CD8-positive, alpha-beta memory T cell (primary cell): ENCODE data around the gene ALPK3. TPM values are rescaled to one million over a fixed set of nuclear protein-coding genes. Genes with fewer than 3 reads are reported as not detected.

Source experiments
- CTCF ChIA-PET: fragments of 350-600 bp; sonication (Branson Sonifier 250); formaldehyde crosslinking; loops from one replicate; lab custom pipeline; 2021; ENCODE audit warnings: antibody characterized with exemption; lab: Charles Lee
- POLR2A ChIA-PET: fragments of 350-600 bp; sonication (Branson Sonifier 250); formaldehyde crosslinking; loops from one replicate; lab custom pipeline; 2021; ENCODE audit warnings: antibody characterized with exemption; lab: Charles Lee
- DNase-seq, 5 donors: peaks; one replicate each; pipeline versions ENCODE4 v3.0.0 to v3.0.0-alpha.2; 2020 to 2022; ENCODE audit warnings: mixed read lengths in 1 of 5
- H3K27ac ChIP-seq: one replicate; pipeline ENCODE4 v1.7.0; 2013; ENCODE audit warnings: low read depth, mild to moderate bottlenecking, low read length, moderate library complexity
- H3K27me3 ChIP-seq: 2 replicates; pipeline ENCODE4 v1.7.0; 2013; ENCODE audit warnings: low read length, mild to moderate bottlenecking; ENCODE audit not compliant: insufficient read depth, poor library complexity, severe bottlenecking
- H3K36me3 ChIP-seq: 2 replicates; pipeline ENCODE4 v1.7.0; 2013; ENCODE audit warnings: mild to moderate bottlenecking, low read length, moderate library complexity; ENCODE audit not compliant: insufficient read depth
- H3K4me1 ChIP-seq: 2 replicates; pipeline ENCODE4 v1.7.0; 2013; ENCODE audit warnings: mild to moderate bottlenecking, low read length, moderate library complexity; ENCODE audit not compliant: insufficient read depth
- H3K4me3 ChIP-seq: 2 replicates; pipeline ENCODE4 v1.7.0; 2013; ENCODE audit warnings: mild to moderate bottlenecking, low read length
- H3K9me3 ChIP-seq: 2 replicates; pipeline ENCODE4 v1.7.0; 2013; ENCODE audit warnings: mild to moderate bottlenecking, low read length
- H3K27ac Mint-ChIP-seq, 8 donors: one replicate each; pipeline ENCODE4 v1.8.0; 2020 to 2021; ENCODE audit warnings: mixed read lengths in 8 of 8, mild to moderate bottlenecking in 6 of 8, inconsistent platforms in 3 of 8, moderate library complexity in 3 of 8
- H3K27me3 Mint-ChIP-seq, 2 donors: one replicate each; pipeline ENCODE4 v1.8.0; 2020 to 2021; ENCODE audit warnings: mixed read lengths in 2 of 2, mild to moderate bottlenecking in 1 of 2, moderate library complexity in 1 of 2
- H3K36me3 Mint-ChIP-seq, 3 donors: one replicate each; pipeline ENCODE4 v1.8.0; 2020 to 2021; ENCODE audit warnings: mixed read lengths in 3 of 3, inconsistent platforms in 1 of 3, mild to moderate bottlenecking in 1 of 3
- H3K4me1 Mint-ChIP-seq, 3 donors: one replicate each; pipeline ENCODE4 v1.8.0; 2020 to 2021; ENCODE audit warnings: mixed read lengths in 3 of 3, inconsistent platforms in 1 of 3, mild to moderate bottlenecking in 1 of 3
- H3K4me3 Mint-ChIP-seq, 7 donors: one replicate each; pipeline ENCODE4 v1.8.0; 2020 to 2021; ENCODE audit warnings: mixed read lengths in 7 of 7, mild to moderate bottlenecking in 6 of 7, moderate library complexity in 4 of 7, inconsistent platforms in 2 of 7
- H3K9me3 Mint-ChIP-seq, 5 donors: one replicate each; pipeline ENCODE4 v1.8.0; 2020 to 2022; ENCODE audit warnings: mixed read lengths in 5 of 5, mild to moderate bottlenecking in 3 of 5, moderate library complexity in 2 of 5, inconsistent platforms in 1 of 5
- polyA plus RNA-seq: library from polyadenylated mRNA; unstranded; fragments of 300-500 nt; fragmentation: Illumina TruSeq; gene quantifications from one replicate; pipeline ENCODE4 v1.2.3, GENCODE V29; 2021
- total RNA-seq, 2 experiments: library from RNA; stranded (reverse); gene quantifications; one replicate each; pipeline ENCODE4 v1.2.3, GENCODE V29; 2021

ALPK3 gene
- total and polyA plus RNA-seq, 3 experiments from 2014 or later = 0.03 to 0.18 (median 0.07) TPM

- Histone ChIP-seq H3K36me3 (no peaks in the 10 kb centered on the region), H3K9me3 (no peaks in the 10 kb centered on the region), H3K4me3 (no peak overlapping the region), H3K27ac (no peak overlapping the region), H3K4me1 (no peaks in the 10 kb centered on the region), H3K27me3 (no peaks in the 10 kb centered on the region)
- ChIA-PET CTCF (interaction anchor here (1.5 kb wide), 1 partner anchor 16 kb away, joined by 4 read pairs; no protein-coding TSS in a partner anchor), POLR2A (no interaction called here)
- Mint-ChIP-seq H3K27ac (no peak overlapping the region), H3K36me3 (peaks cover 0 to 18% (median 6%) of the 10 kb centered on the region in 3 donors), H3K4me1 (no peaks in the 10 kb centered on the region), H3K27me3 (peaks cover 5 to 8% of the 10 kb centered on the region in 2 donors), H3K4me3 (no peak overlapping the region), H3K9me3 (peaks cover 6 to 15% (median 14%) of the 10 kb centered on the region in 5 donors)
- DNase-seq = no peak
Measured at GRCh38 chr15:84846269-84846668, 29.1 kb downstream of the ALPK3 start.

GRCh38 chr15:84847382-84847781, 30.2 kb downstream of the ALPK3 start:
- no peaks in the 10 kb centered on the region for H3K4me1 Mint-ChIP-seq
- Histone ChIP-seq H3K27ac (no peak overlapping the region), H3K9me3 (no peaks in the 10 kb centered on the region), H3K4me3 (no peak overlapping the region), H3K36me3 (no peaks in the 10 kb centered on the region), H3K27me3 (no peaks in the 10 kb centered on the region), H3K4me1 (no peaks in the 10 kb centered on the region)
- no peak overlapping the region for H3K4me3 Mint-ChIP-seq
- ChIA-PET POLR2A (no interaction called here), CTCF (no interaction called here)
- DNase-seq = no peak
- H3K9me3 Mint-ChIP-seq = peaks cover 6 to 15% (median 14%) of the 10 kb centered on the region in 5 donors
- no peak overlapping the region for H3K27ac Mint-ChIP-seq
- H3K27me3 Mint-ChIP-seq = peaks cover under 1 to 4% of the 10 kb centered on the region in 2 donors
- peaks cover 0 to 18% (median 6%) of the 10 kb centered on the region in 3 donors for H3K36me3 Mint-ChIP-seq

- no peaks in the 10 kb centered on the region for H3K27me3 ChIP-seq
- Mint-ChIP-seq H3K9me3 (peaks cover 1 to 6% (median 3%) of the 10 kb centered on the region in 5 donors), H3K27me3 (no peaks in the 10 kb centered on the region), H3K4me1 (no peaks in the 10 kb centered on the region), H3K27ac (no peak overlapping the region), H3K36me3 (peaks cover 0 to 8% (median 5%) of the 10 kb centered on the region in 3 donors), H3K4me3 (no peak overlapping the region)
- POLR2A ChIA-PET = no interaction called here
- no peaks in the 10 kb centered on the region for H3K9me3 ChIP-seq
- no peak overlapping the region for H3K27ac ChIP-seq
- no peaks in the 10 kb centered on the region for H3K36me3 ChIP-seq
- no peak overlapping the region for H3K4me3 ChIP-seq
- H3K4me1 ChIP-seq = no peaks in the 10 kb centered on the region
- no peak for DNase-seq
- CTCF ChIA-PET = no interaction called here
Measured at GRCh38 chr15:84852212-84852611, 35.1 kb downstream of the ALPK3 start.

- peak overlapping the region in 1 of 8 donors; percentile 53 for H3K27ac Mint-ChIP-seq
- POLR2A ChIA-PET = no interaction called here
- H3K27me3 Mint-ChIP-seq = no peaks in the 10 kb centered on the region
- no peak overlapping the region for H3K27ac ChIP-seq
- no peak overlapping the region for H3K4me3 Mint-ChIP-seq
- peaks cover 0 to 2% (median 0%) of the 10 kb centered on the region in 3 donors for H3K36me3 Mint-ChIP-seq
- H3K4me1 Mint-ChIP-seq = no peaks in the 10 kb centered on the region
- no peak for DNase-seq
- no peaks in the 10 kb centered on the region for H3K36me3 ChIP-seq
- CTCF ChIA-PET = no interaction called here
- H3K4me1 ChIP-seq = no peaks in the 10 kb centered on the region
- H3K27me3 ChIP-seq = no peaks in the 10 kb centered on the region
- no peak overlapping the region for H3K4me3 ChIP-seq
- H3K9me3 ChIP-seq = no peaks in the 10 kb centered on the region
- H3K9me3 Mint-ChIP-seq = no peaks in the 10 kb centered on the region
Measured at GRCh38 chr15:84855136-84855535, 38.0 kb downstream of the ALPK3 start.

- H3K36me3 ChIP-seq = no peaks in the 10 kb centered on the region
- peaks cover 0 to 2% (median 0%) of the 10 kb centered on the region in 3 donors for H3K36me3 Mint-ChIP-seq
- H3K9me3 ChIP-seq = no peaks in the 10 kb centered on the region
- no peaks in the 10 kb centered on the region for H3K9me3 Mint-ChIP-seq
- H3K27me3 ChIP-seq = no peaks in the 10 kb centered on the region
- H3K4me3 ChIP-seq = no peak overlapping the region
- H3K4me3 Mint-ChIP-seq = no peak overlapping the region
- ChIA-PET CTCF (no interaction called here), POLR2A (no interaction called here)
- no peaks in the 10 kb centered on the region for H3K27me3 Mint-ChIP-seq
- no peaks in the 10 kb centered on the region for H3K4me1 ChIP-seq
- DNase-seq = no peak
- no peak overlapping the region for H3K27ac ChIP-seq
- H3K27ac Mint-ChIP-seq = peak overlapping the region in 1 of 8 donors; percentile 11
- H3K4me1 Mint-ChIP-seq = no peaks in the 10 kb centered on the region
Measured at GRCh38 chr15:84855765-84856164, 38.6 kb downstream of the ALPK3 start.

GRCh38 chr15:84856731-84857417, 39.7 kb downstream of the ALPK3 start:
- H3K27ac ChIP-seq = no peak overlapping the region
- Mint-ChIP-seq H3K36me3 (peaks cover 0 to 2% (median 0%) of the 10 kb centered on the region in 3 donors), H3K9me3 (no peaks in the 10 kb centered on the region), H3K4me1 (no peaks in the 10 kb centered on the region), H3K27ac (peak overlapping the region in 1 of 8 donors; percentile 45), H3K27me3 (no peaks in the 10 kb centered on the region), H3K4me3 (no peak overlapping the region)
- DNase-seq = no peak
- ChIA-PET POLR2A (no interaction called here), CTCF (interaction anchor here (0.6 kb wide), 1 partner anchor 255 kb away, joined by 3 read pairs; no protein-coding TSS in a partner anchor)
- no peak overlapping the region for H3K4me3 ChIP-seq
- H3K27me3 ChIP-seq = no peaks in the 10 kb centered on the region
- no peaks in the 10 kb centered on the region for H3K4me1 ChIP-seq
- H3K9me3 ChIP-seq = no peaks in the 10 kb centered on the region
- no peaks in the 10 kb centered on the region for H3K36me3 ChIP-seq

GRCh38 chr15:84857418-84858004, 40.4 kb downstream of the ALPK3 start:
- Mint-ChIP-seq H3K4me3 (no peak overlapping the region), H3K9me3 (no peaks in the 10 kb centered on the region), H3K27me3 (no peaks in the 10 kb centered on the region), H3K4me1 (no peaks in the 10 kb centered on the region), H3K36me3 (peaks cover 0 to 2% (median 0%) of the 10 kb centered on the region in 3 donors), H3K27ac (no peak overlapping the region)
- POLR2A ChIA-PET = no interaction called here
- H3K27ac ChIP-seq = no peak overlapping the region
- H3K27me3 ChIP-seq = no peaks in the 10 kb centered on the region
- no peaks in the 10 kb centered on the region for H3K36me3 ChIP-seq
- no peak for DNase-seq
- no peaks in the 10 kb centered on the region for H3K9me3 ChIP-seq
- no peak overlapping the region for H3K4me3 ChIP-seq
- H3K4me1 ChIP-seq = no peaks in the 10 kb centered on the region
- CTCF ChIA-PET = interaction anchor here (0.6 kb wide), 1 partner anchor 256 kb away, joined by 3 read pairs; no protein-coding TSS in a partner anchor

- H3K27me3 Mint-ChIP-seq = no peaks in the 10 kb centered on the region
- peaks cover 0 to 2% (median 0%) of the 10 kb centered on the region in 3 donors for H3K36me3 Mint-ChIP-seq
- no peak for DNase-seq
- no peaks in the 10 kb centered on the region for H3K9me3 Mint-ChIP-seq
- H3K27ac Mint-ChIP-seq = no peak overlapping the region
- H3K4me1 ChIP-seq = no peaks in the 10 kb centered on the region
- ChIA-PET CTCF (no interaction called here), POLR2A (no interaction called here)
- no peak overlapping the region for H3K4me3 Mint-ChIP-seq
- H3K27ac ChIP-seq = no peak overlapping the region
- no peaks in the 10 kb centered on the region for H3K4me1 Mint-ChIP-seq
- H3K36me3 ChIP-seq = no peaks in the 10 kb centered on the region
- no peak overlapping the region for H3K4me3 ChIP-seq
- no peaks in the 10 kb centered on the region for H3K9me3 ChIP-seq
- no peaks in the 10 kb centered on the region for H3K27me3 ChIP-seq
Measured at GRCh38 chr15:84858231-84858630, 41.1 kb downstream of the ALPK3 start.
